Neural crest cell (in vitro differentiated cells): ENCODE data around the gene DDX20. TPM values are rescaled to one million over a fixed set of nuclear protein-coding genes. Genes with fewer than 3 reads are reported as not detected.

Experiments used
- DNase-seq: peaks from one replicate; pipeline ENCODE4 v3.0.0; 2021; ENCODE audit warnings: low read depth, mixed read lengths, low spot score
- H3K27ac Mint-ChIP-seq: one replicate; pipeline ENCODE4 v1.8.0; 2021; ENCODE audit warnings: mild to moderate bottlenecking, mixed read lengths; ENCODE audit not compliant: unreplicated experiment
- H3K27me3 Mint-ChIP-seq: 2 replicates; pipeline ENCODE4 v1.8.0; 2021; ENCODE audit warnings: low read depth, mild to moderate bottlenecking, mixed read lengths
- H3K36me3 Mint-ChIP-seq: 2 replicates; pipeline ENCODE4 v1.8.0; 2021; ENCODE audit warnings: low read depth, mild to moderate bottlenecking, mixed read lengths
- H3K4me1 Mint-ChIP-seq: 2 replicates; pipeline ENCODE4 v1.8.0; 2021; ENCODE audit warnings: mixed read lengths
- H3K4me3 Mint-ChIP-seq: one replicate; pipeline ENCODE4 v1.8.0; 2021; ENCODE audit warnings: mild to moderate bottlenecking, mixed read lengths
- H3K9me3 Mint-ChIP-seq: 2 replicates; pipeline ENCODE4 v1.8.0; 2021; ENCODE audit warnings: mixed read lengths
- CTCF ChIP-seq: fragments of 200-600 bp; sonication (generic); conservative IDR thresholded peaks from 2 replicates; pipeline ENCODE4 v1.5.0; 2021; ENCODE audit warnings: antibody characterized with exemption, mild to moderate bottlenecking
- total RNA-seq: library from RNA; stranded (reverse); gene quantifications from 2 replicates; pipeline ENCODE4 v1.2.1, GENCODE V29; 2021

The DDX20 gene
- total RNA-seq, 1 donor from 2014 or later = 26.7 TPM

- Mint-ChIP-seq H3K4me1 (no peaks in the 10 kb centered on the region), H3K4me3 (no peak overlapping the region), H3K27me3 (peaks cover 12% of the 10 kb centered on the region), H3K27ac (no peak overlapping the region), H3K9me3 (no peaks in the 10 kb centered on the region), H3K36me3 (peaks cover 4% of the 10 kb centered on the region)
- TF ChIP-seq CTCF = no peak
- DNase-seq = no peak
Measured at GRCh38 chr1:111778541-111779051, 22.9 kb downstream of the DDX20 start.

GRCh38 chr1:111779546-111779945, 23.8 kb downstream of the DDX20 start:
- DNase-seq = no peak
- Mint-ChIP-seq H3K27ac (no peak overlapping the region), H3K36me3 (peaks cover 4% of the 10 kb centered on the region), H3K4me1 (no peaks in the 10 kb centered on the region), H3K4me3 (no peak overlapping the region), H3K9me3 (no peaks in the 10 kb centered on the region), H3K27me3 (peaks cover 14% of the 10 kb centered on the region)
- TF ChIP-seq CTCF = no peak

- Mint-ChIP-seq H3K27me3 (peaks cover 35% of the 10 kb centered on the region), H3K4me1 (no peaks in the 10 kb centered on the region), H3K4me3 (no peak overlapping the region), H3K9me3 (no peaks in the 10 kb centered on the region), H3K36me3 (no peaks in the 10 kb centered on the region), H3K27ac (no peak overlapping the region)
- no peak for DNase-seq
- TF ChIP-seq CTCF = no peak
Measured at GRCh38 chr1:111784273-111784901, 28.7 kb downstream of the DDX20 start.

- Mint-ChIP-seq H3K9me3 (no peaks in the 10 kb centered on the region), H3K4me3 (no peak overlapping the region), H3K27me3 (peaks cover 51% of the 10 kb centered on the region), H3K4me1 (no peaks in the 10 kb centered on the region), H3K36me3 (no peaks in the 10 kb centered on the region), H3K27ac (peak overlapping the region; percentile 23)
- DNase-seq = no peak
- no peak for TF ChIP-seq CTCF
Measured at GRCh38 chr1:111786669-111787207, 31.0 kb downstream of the DDX20 start.

GRCh38 chr1:111789142-111789541, 33.4 kb downstream of the DDX20 start:
- H3K36me3 Mint-ChIP-seq = no peaks in the 10 kb centered on the region
- no peaks in the 10 kb centered on the region for H3K9me3 Mint-ChIP-seq
- H3K4me3 Mint-ChIP-seq = no peak overlapping the region
- TF ChIP-seq CTCF = no peak
- no peaks in the 10 kb centered on the region for H3K4me1 Mint-ChIP-seq
- no peak for DNase-seq
- H3K27ac Mint-ChIP-seq = peak overlapping the region; percentile 82
- peaks cover 51% of the 10 kb centered on the region for H3K27me3 Mint-ChIP-seq
